ENCODE results near the gene RPS6KA2. TPM values are rescaled to one million over a fixed set of nuclear protein-coding genes. Genes with fewer than 3 reads are reported as not detected.

Gene RPS6KA2
- total RNA-seq, 1 experiment from 2014 or later, result 18.5 TPM

DNA sequence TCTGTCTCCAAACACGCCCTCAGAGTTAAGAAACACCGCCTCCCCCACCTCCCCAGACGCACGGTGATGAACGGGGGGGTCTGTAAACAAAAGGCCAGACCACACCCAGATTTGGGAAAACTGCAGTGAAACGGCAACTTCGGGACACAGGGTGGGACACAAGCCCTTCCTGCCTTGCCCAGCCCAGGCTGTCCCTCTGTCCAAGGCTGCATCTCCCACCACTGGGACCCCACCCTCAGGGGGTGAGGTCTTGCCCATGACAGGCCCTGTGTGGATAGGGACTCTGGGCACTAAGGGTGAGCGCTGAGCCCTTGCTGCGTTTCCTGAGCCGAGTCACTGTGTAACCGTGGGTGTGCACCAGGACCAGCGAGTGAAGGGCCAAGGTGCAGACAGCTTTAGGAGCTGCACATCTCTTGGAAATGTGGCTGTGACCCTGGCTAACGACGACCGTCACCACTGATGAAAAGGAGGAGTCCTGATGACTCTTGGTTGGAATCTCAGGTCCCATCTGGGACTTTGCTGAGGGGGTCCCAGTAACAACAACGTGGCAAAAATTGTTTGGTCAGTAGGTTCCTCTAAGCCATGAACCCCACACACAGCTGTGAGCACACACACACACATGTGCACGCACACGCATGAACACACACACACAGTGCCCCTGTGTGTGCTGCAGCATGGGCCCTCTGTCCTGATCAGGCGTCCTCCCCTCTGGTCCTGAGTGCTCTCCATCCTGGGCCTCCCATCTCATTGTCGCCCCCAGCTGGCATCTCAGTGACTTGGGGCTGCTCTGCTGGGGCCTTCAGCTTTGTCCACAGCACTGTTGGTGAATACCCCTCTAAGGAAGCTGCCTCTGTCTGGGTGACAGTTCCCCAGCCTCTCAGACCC, 141.2 kb downstream of the RPS6KA2 start:
- TF ChIP-seq, protein P1, sequence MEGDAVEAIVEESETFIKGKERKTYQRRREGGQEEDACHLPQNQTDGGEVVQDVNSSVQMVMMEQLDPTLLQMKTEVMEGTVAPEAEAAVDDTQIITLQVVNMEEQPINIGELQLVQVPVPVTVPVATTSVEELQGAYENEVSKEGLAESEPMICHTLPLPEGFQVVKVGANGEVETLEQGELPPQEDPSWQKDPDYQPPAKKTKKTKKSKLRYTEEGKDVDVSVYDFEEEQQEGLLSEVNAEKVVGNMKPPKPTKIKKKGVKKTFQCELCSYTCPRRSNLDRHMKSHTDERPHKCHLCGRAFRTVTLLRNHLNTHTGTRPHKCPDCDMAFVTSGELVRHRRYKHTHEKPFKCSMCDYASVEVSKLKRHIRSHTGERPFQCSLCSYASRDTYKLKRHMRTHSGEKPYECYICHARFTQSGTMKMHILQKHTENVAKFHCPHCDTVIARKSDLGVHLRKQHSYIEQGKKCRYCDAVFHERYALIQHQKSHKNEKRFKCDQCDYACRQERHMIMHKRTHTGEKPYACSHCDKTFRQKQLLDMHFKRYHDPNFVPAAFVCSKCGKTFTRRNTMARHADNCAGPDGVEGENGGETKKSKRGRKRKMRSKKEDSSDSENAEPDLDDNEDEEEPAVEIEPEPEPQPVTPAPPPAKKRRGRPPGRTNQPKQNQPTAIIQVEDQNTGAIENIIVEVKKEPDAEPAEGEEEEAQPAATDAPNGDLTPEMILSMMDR (conservative IDR thresholded peaks at IDR 0.05), result no peak
- TF ChIP-seq EZH2 (IDR thresholded peaks at IDR 0.05; ENCODE audit: low read depth), result no peak
- no peaks in the 10 kb centered on the region for H3K4me1 ChIP-seq (replicated peaks; ENCODE audit: insufficient read depth)
- no peaks in the 10 kb centered on the region for H3K36me3 ChIP-seq (ENCODE audit: low read depth)
- no peak overlapping the region for H3K27ac ChIP-seq
- no peak for DNase-seq
- no peak overlapping the region for H2AFZ ChIP-seq
- H3F3A ChIP-seq (ENCODE audit: insufficient read depth, low read depth), result no peaks in the 10 kb centered on the region
- BruUV-seq (replicated peaks), result no TSS peak
- no peak overlapping the region for H3K4me2 ChIP-seq
- H3K9me3 ChIP-seq (ENCODE audit: insufficient read depth, low read depth), result no peaks in the 10 kb centered on the region
- POLR2A ChIA-PET (ENCODE audit: unreplicated experiment), result no interaction called here
- no peaks in the 10 kb centered on the region for H3K79me2 ChIP-seq (ENCODE audit: low read depth)
- CTCF ChIA-PET, result no interaction called here
- H3K9me2 ChIP-seq (ENCODE audit: insufficient read depth), result no peaks in the 10 kb centered on the region
- no peaks in the 10 kb centered on the region for H3K27me3 ChIP-seq (ENCODE audit: insufficient read depth, low read depth)
- no peaks in the 10 kb centered on the region for H4K20me1 ChIP-seq (ENCODE audit: insufficient read depth)
- no peak overlapping the region for H3K4me3 ChIP-seq
- intact Hi-C loops (cut with micrococcal nuclease; ENCODE audit: unreplicated experiment), result no loop called here

DNA sequence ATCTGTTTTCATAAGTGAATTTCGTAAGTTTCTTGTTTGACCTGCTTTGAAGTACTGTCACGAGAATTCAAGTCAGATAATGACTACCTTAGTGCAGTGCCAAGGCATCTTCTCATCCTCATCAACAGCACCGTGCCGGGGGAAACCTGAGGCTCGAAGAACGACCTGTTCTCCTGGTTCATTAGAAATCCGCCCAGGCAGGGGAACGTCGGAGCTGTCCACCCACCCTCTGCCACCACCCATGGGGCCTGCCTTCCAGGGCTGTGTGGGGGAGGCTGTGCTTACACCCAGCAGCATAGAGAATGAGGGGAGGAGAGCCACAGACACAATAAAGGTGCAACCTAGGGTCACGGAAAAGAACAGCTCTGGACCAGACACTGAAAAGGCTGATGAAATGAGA, 142.2 kb downstream of the RPS6KA2 start:
- intact Hi-C loops (cut with micrococcal nuclease; ENCODE audit: unreplicated experiment), result no loop called here
- H3K9me2 ChIP-seq (ENCODE audit: insufficient read depth), result no peaks in the 10 kb centered on the region
- H3K4me3 ChIP-seq, result no peak overlapping the region
- TF ChIP-seq, protein P1 (conservative IDR thresholded peaks at IDR 0.05), result no peak
- TF ChIP-seq EZH2 (IDR thresholded peaks at IDR 0.05; ENCODE audit: low read depth), result no peak
- H4K20me1 ChIP-seq (ENCODE audit: insufficient read depth), result no peaks in the 10 kb centered on the region
- POLR2A ChIA-PET (ENCODE audit: unreplicated experiment), result no interaction called here
- no peaks in the 10 kb centered on the region for H3K4me1 ChIP-seq (replicated peaks; ENCODE audit: insufficient read depth)
- H3K79me2 ChIP-seq (ENCODE audit: low read depth), result no peaks in the 10 kb centered on the region
- CTCF ChIA-PET, result no interaction called here
- H3K27ac ChIP-seq, result no peak overlapping the region
- H3F3A ChIP-seq (ENCODE audit: insufficient read depth, low read depth), result no peaks in the 10 kb centered on the region
- no peaks in the 10 kb centered on the region for H3K27me3 ChIP-seq (ENCODE audit: insufficient read depth, low read depth)
- no TSS peak for BruUV-seq (replicated peaks)
- no peaks in the 10 kb centered on the region for H3K36me3 ChIP-seq (ENCODE audit: low read depth)
- no peak overlapping the region for H3K4me2 ChIP-seq
- H2AFZ ChIP-seq, result no peak overlapping the region
- no peaks in the 10 kb centered on the region for H3K9me3 ChIP-seq (ENCODE audit: insufficient read depth, low read depth)
- no peak for DNase-seq

DNA sequence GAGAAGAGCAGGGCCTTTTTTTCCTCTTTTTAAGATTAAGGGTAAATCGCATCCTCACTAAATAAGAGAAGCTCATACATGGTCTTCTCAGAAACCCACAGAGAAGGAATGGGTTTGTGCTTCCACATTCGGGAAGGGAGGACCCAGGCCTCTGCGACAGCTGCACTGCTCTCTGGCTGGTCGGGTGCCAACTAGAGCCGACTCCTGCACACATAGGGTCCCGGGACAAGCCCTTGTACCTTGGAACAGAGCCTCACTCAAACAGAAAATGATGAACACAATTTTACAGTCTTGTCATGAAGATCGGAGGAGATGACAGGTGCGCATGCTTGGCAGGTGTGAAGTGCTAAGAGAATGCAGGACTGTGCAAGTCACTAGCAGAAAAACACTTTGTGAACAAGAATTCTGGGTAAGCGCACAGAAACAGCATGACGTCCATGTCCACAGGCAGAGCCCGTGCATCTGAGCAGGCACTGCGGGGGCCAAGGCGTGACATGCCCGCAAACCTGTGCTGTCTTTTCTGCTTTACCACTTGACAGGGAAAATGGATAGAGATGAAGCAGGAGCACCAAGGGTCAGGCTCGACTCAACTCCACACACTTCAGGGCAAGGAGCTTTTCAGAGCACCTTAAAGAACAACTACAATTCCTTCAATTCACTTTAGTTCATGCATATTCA, 143.3 kb downstream of the RPS6KA2 start:
- Histone ChIP-seq H3K4me3 (no peak overlapping the region), H4K20me1 (ENCODE audit: insufficient read depth) (no peaks in the 10 kb centered on the region), H2AFZ (no peak overlapping the region), H3K27me3 (ENCODE audit: insufficient read depth, low read depth) (no peaks in the 10 kb centered on the region), H3K4me2 (no peak overlapping the region), H3K4me1 (replicated peaks; ENCODE audit: insufficient read depth) (no peaks in the 10 kb centered on the region), H3K79me2 (ENCODE audit: low read depth) (no peaks in the 10 kb centered on the region), H3K36me3 (ENCODE audit: low read depth) (no peaks in the 10 kb centered on the region), H3K9me3 (ENCODE audit: insufficient read depth, low read depth) (no peaks in the 10 kb centered on the region), H3K9me2 (ENCODE audit: insufficient read depth) (no peaks in the 10 kb centered on the region), H3K27ac (no peak overlapping the region), H3F3A (ENCODE audit: insufficient read depth, low read depth) (no peaks in the 10 kb centered on the region)
- ChIA-PET POLR2A (ENCODE audit: unreplicated experiment) (no interaction called here), CTCF (no interaction called here)
- no TSS peak for BruUV-seq (replicated peaks)
- no peak for DNase-seq
- intact Hi-C loops (cut with micrococcal nuclease; ENCODE audit: unreplicated experiment), result no loop called here
- no peak for TF ChIP-seq EZH2 (IDR thresholded peaks at IDR 0.05; ENCODE audit: low read depth)
- TF ChIP-seq, protein P1 (conservative IDR thresholded peaks at IDR 0.05), result no peak
